GM12878 (cell line): ENCODE measurements around the gene ACTMAP. TPM values are rescaled to one million over a fixed set of nuclear protein-coding genes. Genes with fewer than 3 reads are reported as not detected.

Source experiments
- ASH2L ChIP-seq: fragments of 300-600, 200-600 bp; sonication (generic); IDR thresholded peaks from 2 replicates; pipeline ENCODE4 v1.6.1; 2017; ENCODE audit warnings: low read depth, mild to moderate bottlenecking, borderline replicate concordance
- ATF3 ChIP-seq: IDR thresholded peaks from 2 replicates; pipeline ENCODE4 v1.6.1; 2011; ENCODE audit warnings: low read depth, mild to moderate bottlenecking, low read length, moderate library complexity, borderline replicate concordance; ENCODE audit errors: extremely low read depth
- BCL3 ChIP-seq: IDR thresholded peaks from 2 replicates; pipeline ENCODE4 v1.6.1; 2011; ENCODE audit warnings: borderline replicate concordance, low read depth, mild to moderate bottlenecking, moderate library complexity, low read length; ENCODE audit not compliant: insufficient read depth, poor library complexity, severe bottlenecking
- BRCA1 ChIP-seq: IDR thresholded peaks from 2 replicates; pipeline ENCODE4 v1.6.1; 2011; ENCODE audit warnings: low read depth, low read length, improper control_type of control experiment
- CEBPZ ChIP-seq: fragments of 150-350 bp; IDR thresholded peaks from 2 replicates; pipeline ENCODE4 v1.6.1; 2016; ENCODE audit warnings: low read depth, low read length
- CHD1 ChIP-seq: IDR thresholded peaks from 2 replicates; pipeline ENCODE4 v1.6.1; 2012; ENCODE audit warnings: low read depth, low read length, improper control_type of control experiment
- CHD2 ChIP-seq: IDR thresholded peaks from 2 replicates; pipeline ENCODE4 v1.6.1; 2011; ENCODE audit warnings: low read depth, low read length, improper control_type of control experiment, borderline replicate concordance
- EED ChIP-seq: sonication (generic); IDR thresholded peaks from 2 replicates; pipeline ENCODE4 v1.6.1; 2016; ENCODE audit warnings: antibody characterized with exemption, low read depth
- FOXM1 ChIP-seq: IDR thresholded peaks from 2 replicates; pipeline ENCODE4 v1.6.1; 2012; ENCODE audit warnings: low read depth, mild to moderate bottlenecking, inconsistent platforms, low read length, moderate library complexity
- JUND ChIP-seq: IDR thresholded peaks from 2 replicates; pipeline ENCODE4 v1.6.1; 2012; ENCODE audit warnings: low read depth, mild to moderate bottlenecking, low read length, improper control_type of control experiment, moderate library complexity
- MAX ChIP-seq: IDR thresholded peaks from 2 replicates; pipeline ENCODE4 v1.6.1; 2012; ENCODE audit warnings: low read depth, low read length, improper control_type of control experiment
- MEF2A ChIP-seq: IDR thresholded peaks from 2 replicates; pipeline ENCODE4 v1.6.1; 2011; ENCODE audit warnings: low read depth, mild to moderate bottlenecking, low read length, moderate library complexity; ENCODE audit not compliant: insufficient read depth
- MXI1 ChIP-seq: fragments of 150-350 bp; IDR thresholded peaks from 2 replicates; pipeline ENCODE4 v1.6.1; 2011; ENCODE audit warnings: low read depth, mild to moderate bottlenecking, inconsistent platforms, low read length, improper control_type of control experiment
- NFYA ChIP-seq: IDR thresholded peaks from 2 replicates; pipeline ENCODE4 v1.6.1; 2011; ENCODE audit warnings: low read depth, mild to moderate bottlenecking, low read length, improper control_type of control experiment, borderline replicate concordance
- NFYB ChIP-seq: IDR thresholded peaks from 2 replicates; pipeline ENCODE4 v1.6.1; 2011; ENCODE audit warnings: low read depth, mild to moderate bottlenecking, low read length, improper control_type of control experiment, moderate library complexity; ENCODE audit not compliant: insufficient read depth
- POLR2A ChIP-seq: IDR thresholded peaks from 2 replicates; pipeline ENCODE4 v1.6.1; 2011; ENCODE audit warnings: low read depth, mild to moderate bottlenecking, low read length
- RUNX3 ChIP-seq: IDR thresholded peaks from 2 replicates; pipeline ENCODE4 v1.6.1; 2012; ENCODE audit warnings: low read length, inconsistent platforms
- SMARCA5 ChIP-seq: fragments of 450-650 bp; IDR thresholded peaks from 2 replicates; pipeline ENCODE4 v1.6.1; 2017; ENCODE audit warnings: mild to moderate bottlenecking
- SREBF1 ChIP-seq: IDR thresholded peaks from 2 replicates; pipeline ENCODE4 v1.6.1; 2012; ENCODE audit warnings: mild to moderate bottlenecking, low read length
- STAT1 ChIP-seq: fragments of 450-650 bp; conservative IDR thresholded peaks from 2 replicates; pipeline ENCODE4 v1.6.1; 2014; ENCODE audit warnings: antibody characterized with exemption, mild to moderate bottlenecking
- TCF3 ChIP-seq: IDR thresholded peaks from 2 replicates; pipeline ENCODE4 v1.6.1; 2012; ENCODE audit warnings: low read depth, mild to moderate bottlenecking, low read length, borderline replicate concordance; ENCODE audit not compliant: insufficient read depth
- YY1 ChIP-seq: IDR thresholded peaks from 2 replicates; pipeline ENCODE4 v1.6.1; 2011; ENCODE audit warnings: low read depth, mild to moderate bottlenecking, low read length
- ZBED1 ChIP-seq: IDR thresholded peaks from 2 replicates; pipeline ENCODE4 v1.6.1; 2016; ENCODE audit warnings: borderline replicate concordance
- ZNF384 ChIP-seq: IDR thresholded peaks from 2 replicates; pipeline ENCODE4 v1.6.1; 2012; ENCODE audit warnings: low read depth, mild to moderate bottlenecking, low read length, improper control_type of control experiment, borderline replicate concordance
- polyA plus RNA-seq, 11 experiments: library from polyadenylated mRNA; depleted of rRNA in 4 of 11; unstranded in 6 of 11; stranded (reverse) in 5 of 11; fragments of >200 nt; fragmentation: Nextera tagmentation in 4 of 11; fragmentation: Illumina TruSeq in 1 of 11; extraction: Ambion mirVana in 4 of 11; extraction: Trizol in 1 of 11; gene quantifications; 1 replicate in 1 of 11; 2 replicates in 10 of 11; pipeline versions ENCODE4 v1.2.1 to v1.2.3, GENCODE V29; 2011 to 2016; ENCODE audit warnings: inconsistent platforms in 2 of 11, missing spikeins in 2 of 11, low read depth in 1 of 11
- total RNA-seq, 4 experiments: library from RNA; depleted of rRNA in 3 of 4; stranded (reverse); fragments of >200 nt in 3 of 4; fragmentation: Illumina TruSeq in 1 of 4; extraction: Trizol in 1 of 4; gene quantifications; 2 replicates each; pipeline versions ENCODE4 v1.2.1 to v1.2.3, GENCODE V29; 2013 to 2021

Gene ACTMAP
- total and polyA plus RNA-seq, 10 of the 15 experiments (the other 5 are each of a cell fraction or from before 2014, with no cell fraction given): 3.0 to 26.2 (median 11.1) TPM

- no peak for TF ChIP-seq CHD1
- TF ChIP-seq NFYA: no peak
- TF ChIP-seq MXI1: 0 out of 2 replicates have a peak, but pooled peaks have one; percentile 22
- TF ChIP-seq TCF3: no peak
- TF ChIP-seq BCL3: no peak
- no peak for TF ChIP-seq FOXM1
- TF ChIP-seq NFYB: no peak
- TF ChIP-seq CEBPZ: no peak
- no peak for TF ChIP-seq STAT1
- TF ChIP-seq ATF3: peak; percentile 83
- TF ChIP-seq ASH2L: no peak
- 0 out of 2 replicates have a peak, but pooled peaks have one; percentile 24 for TF ChIP-seq CHD2
- TF ChIP-seq POLR2A: peak; percentile 83
- TF ChIP-seq YY1: peak; percentile 75
- TF ChIP-seq MAX: peak; percentile 80; the same call in 1 of the 2 replicates
- TF ChIP-seq BRCA1: no peak
- 0 out of 2 replicates have a peak, but pooled peaks have one; percentile 4 for TF ChIP-seq MEF2A
- TF ChIP-seq ZBED1: peak; percentile 8; the same call in 1 of the 2 replicates
- no peak for TF ChIP-seq ZNF384
- no peak for TF ChIP-seq EED
- 0 out of 2 replicates have a peak, but pooled peaks have one; percentile 35 for TF ChIP-seq JUND
- 0 out of 2 replicates have a peak, but pooled peaks have one; percentile 37 for TF ChIP-seq RUNX3
- TF ChIP-seq SMARCA5: no peak
- no peak for TF ChIP-seq SREBF1
Measured at GRCh38 chr19:40798683-40799557, 48.6 kb upstream of the ACTMAP start, which contains the start of gene EGLN2 (continued).
